IPS-11a (cell line): ENCODE results near the gene GJD3.

Experiments
- H3K4me3 ChIP-seq: one replicate; pipeline ENCODE4 v1.5.1; 2013; ENCODE audit warnings: low read depth, low read length, control low read depth

The GJD3 gene

GRCh38 chr17:40313668-40314583 is 50.6 kb downstream of the GJD3 start:
- no peak overlapping the region for H3K4me3 ChIP-seq
